ENCODE data around the gene HBS1L. TPM values are rescaled to one million over a fixed set of nuclear protein-coding genes. Genes with fewer than 3 reads are reported as not detected.

Gene HBS1L
- polyA plus RNA-seq, 1 donor (not counting 4 experiments of a cell fraction or from before 2014, with no cell fraction given) = 61.6 TPM

- TF ChIP-seq CTCF (optimal IDR thresholded peaks at IDR 0.05 in 1 of 3, IDR thresholded peaks at IDR 0.05 in 1 of 3, conservative IDR thresholded peaks at IDR 0.05 in 1 of 3; ENCODE audit: extremely low read depth in 1 of 3, insufficient read depth in 2 of 3, low read length in 3 of 3) (no peak), EZH2 (IDR thresholded peaks at IDR 0.05; ENCODE audit: low read length) (no peak)
- Histone ChIP-seq H3K4me2 (ENCODE audit: control insufficient read depth, extremely low read depth, insufficient read depth, low read depth, low read length) (no peak overlapping the region), H3K36me3 (ENCODE audit: control insufficient read depth in 2 of 2, extremely low read depth in 1 of 2, insufficient read depth in 2 of 2, low read length in 2 of 2) (peaks cover 5 to 9% of the 10 kb centered on the region in 2 experiments), H3K27me3 (ENCODE audit: control insufficient read depth, extremely low read depth, insufficient read depth, low read length) (no peaks in the 10 kb centered on the region), H3K4me1 (ENCODE audit: control insufficient read depth, extremely low read depth, insufficient read depth, low read length) (no peaks in the 10 kb centered on the region), H3K79me2 (ENCODE audit: control insufficient read depth, insufficient read depth, low read length) (no peaks in the 10 kb centered on the region), H3K4me3 (ENCODE audit: control insufficient read depth in 2 of 3, extremely low read depth in 1 of 3, insufficient read depth in 2 of 3, low read depth in 1 of 3, low read length in 3 of 3) (no peak overlapping the region), H3K9me1 (ENCODE audit: control insufficient read depth, extremely low read depth, insufficient read depth, low read length) (no peaks in the 10 kb centered on the region), H3K9me3 (ENCODE audit: control insufficient read depth, low read depth, low read length) (no peaks in the 10 kb centered on the region), H4K20me1 (ENCODE audit: control insufficient read depth, extremely low read depth, insufficient read depth, low read length) (no peaks in the 10 kb centered on the region), H2AFZ (ENCODE audit: control insufficient read depth, low read length) (no peak overlapping the region), H3K9ac (ENCODE audit: control insufficient read depth, extremely low read depth, insufficient read depth, low read length) (no peak overlapping the region), H3K27ac (ENCODE audit: control insufficient read depth, insufficient read depth, low read length) (no peak overlapping the region)
- FAIRE-seq (no peak), DNase-seq (ENCODE audit: low read depth, low spot score) (no peak)
- dilution Hi-C loops (cut with MboI; ENCODE audit: extremely low pct_ligation_motif_present, low sequenced_read_pairs) = no loop called here
Observed at GRCh38 chr6:134994431-134994830, 60.2 kb downstream of the HBS1L start.

GRCh38 chr6:134992155-134992554, 62.5 kb downstream of the HBS1L start:
- Histone ChIP-seq H3K27ac (ENCODE audit: control insufficient read depth, insufficient read depth, low read length) (no peak overlapping the region), H3K4me2 (ENCODE audit: control insufficient read depth, extremely low read depth, insufficient read depth, low read depth, low read length) (no peak overlapping the region), H2AFZ (ENCODE audit: control insufficient read depth, low read length) (no peak overlapping the region), H3K4me1 (ENCODE audit: control insufficient read depth, extremely low read depth, insufficient read depth, low read length) (no peaks in the 10 kb centered on the region), H3K9ac (ENCODE audit: control insufficient read depth, extremely low read depth, insufficient read depth, low read length) (no peak overlapping the region), H3K9me3 (ENCODE audit: control insufficient read depth, low read depth, low read length) (no peaks in the 10 kb centered on the region), H3K9me1 (ENCODE audit: control insufficient read depth, extremely low read depth, insufficient read depth, low read length) (no peaks in the 10 kb centered on the region), H3K79me2 (ENCODE audit: control insufficient read depth, insufficient read depth, low read length) (no peaks in the 10 kb centered on the region), H3K27me3 (ENCODE audit: control insufficient read depth, extremely low read depth, insufficient read depth, low read length) (no peaks in the 10 kb centered on the region), H3K4me3 (ENCODE audit: control insufficient read depth in 2 of 3, extremely low read depth in 1 of 3, insufficient read depth in 2 of 3, low read depth in 1 of 3, low read length in 3 of 3) (no peak overlapping the region), H4K20me1 (ENCODE audit: control insufficient read depth, extremely low read depth, insufficient read depth, low read length) (no peaks in the 10 kb centered on the region), H3K36me3 (ENCODE audit: control insufficient read depth in 2 of 2, extremely low read depth in 1 of 2, insufficient read depth in 2 of 2, low read length in 2 of 2) (peaks cover 5 to 10% of the 10 kb centered on the region in 2 experiments)
- dilution Hi-C loops (cut with MboI; ENCODE audit: extremely low pct_ligation_motif_present, low sequenced_read_pairs) = no loop called here
- no peak for TF ChIP-seq CTCF (optimal IDR thresholded peaks at IDR 0.05 in 1 of 3, IDR thresholded peaks at IDR 0.05 in 1 of 3, conservative IDR thresholded peaks at IDR 0.05 in 1 of 3; ENCODE audit: extremely low read depth in 1 of 3, insufficient read depth in 2 of 3, low read length in 3 of 3)
- TF ChIP-seq EZH2 (IDR thresholded peaks at IDR 0.05; ENCODE audit: low read length) = no peak
- DNase-seq (ENCODE audit: low read depth, low spot score) (no peak), FAIRE-seq (no peak)

Data from keratinocyte (primary cell).